ENCODE measurements around the gene FGGY.

GRCh38 chr1:59307591-59307990 lies 10.7 kb downstream of the FGGY start:
- no peak for TF ChIP-seq CTCF (IDR thresholded peaks at IDR 0.05)
- TF ChIP-seq POLR2A (IDR thresholded peaks at IDR 0.05) = no peak
